HepG2 (cell line): Measurements from ENCODE around the gene DUT. TPM values are rescaled to one million over a fixed set of nuclear protein-coding genes. Genes with fewer than 3 reads are reported as not detected.

Experiments used
- ATAD3A ChIP-seq: sonication (generic); formaldehyde crosslinking; IDR thresholded peaks from 2 replicates; pipeline ENCODE4 v1.4.0; 2020; ENCODE audit warnings: missing genetic modification reagents
- ATF7 ChIP-seq, 2 experiments: fragments of 450-650 bp in 1 of 2; sonication (generic) in 1 of 2; formaldehyde crosslinking in 1 of 2; IDR thresholded peaks; 2 replicates each; pipeline versions ENCODE4 v1.4.0 to v1.6.1; 2016 to 2020; ENCODE audit warnings: antibody characterized with exemption in 1 of 2, mild to moderate bottlenecking in 1 of 2, missing genetic modification reagents in 1 of 2
- CCDC6 ChIP-seq: sonication (generic); formaldehyde crosslinking; IDR thresholded peaks from 2 replicates; pipeline ENCODE4 v1.8.1; 2022; ENCODE audit warnings: mild to moderate bottlenecking, missing genetic modification reagents, moderate library complexity
- E2F1 ChIP-seq: sonication (generic); formaldehyde crosslinking; IDR thresholded peaks from 2 replicates; pipeline ENCODE4 v1.5.0; 2020; ENCODE audit warnings: missing genetic modification reagents
- FOXK1 ChIP-seq: sonication (generic); formaldehyde crosslinking; IDR thresholded peaks from 2 replicates; pipeline ENCODE4 v1.4.0; 2020; ENCODE audit warnings: low read depth, missing genetic modification reagents, borderline replicate concordance
- FOXO1 ChIP-seq: sonication (generic); formaldehyde crosslinking; IDR thresholded peaks from 2 replicates; pipeline ENCODE4 v1.4.0; 2020; ENCODE audit warnings: missing genetic modification reagents
- ISX ChIP-seq: sonication (generic); formaldehyde crosslinking; conservative IDR thresholded peaks from 2 replicates; pipeline ENCODE4 v1.5.0; 2020; ENCODE audit warnings: missing genetic modification reagents
- JARID2 ChIP-seq: sonication (generic); formaldehyde crosslinking; IDR thresholded peaks from 2 replicates; pipeline ENCODE4 v1.8.1; 2023; ENCODE audit warnings: missing genetic modification reagents, inconsistent platforms; ENCODE audit not compliant: insufficient replicate concordance
- NFYB ChIP-seq: sonication (generic); formaldehyde crosslinking; IDR thresholded peaks from 2 replicates; pipeline ENCODE4 v1.4.0; 2020; ENCODE audit warnings: missing genetic modification reagents
- SAP130 ChIP-seq: IDR thresholded peaks from 2 replicates; pipeline ENCODE4 v1.6.1; 2016; ENCODE audit warnings: low read depth
- SP1 ChIP-seq, 2 experiments: fragments of 450-650 bp in 1 of 2; sonication (generic) in 1 of 2; formaldehyde crosslinking in 1 of 2; IDR thresholded peaks; 2 replicates each; pipeline versions ENCODE4 v1.4.0 to v1.6.1; 2016 to 2020; ENCODE audit warnings: missing genetic modification reagents in 1 of 2
- YY1 ChIP-seq: IDR thresholded peaks from 2 replicates; pipeline ENCODE4 v1.6.1; 2011; ENCODE audit warnings: low read length, low read depth, moderate library complexity, mild to moderate bottlenecking; ENCODE audit not compliant: insufficient read depth, insufficient replicate concordance
- ZNF124 ChIP-seq: sonication (generic); formaldehyde crosslinking; IDR thresholded peaks from 2 replicates; pipeline ENCODE4 v1.4.0; 2020; ENCODE audit warnings: missing genetic modification reagents
- ZNF768 ChIP-seq: sonication (generic); formaldehyde crosslinking; IDR thresholded peaks from 2 replicates; pipeline ENCODE4 v1.4.0; 2020; ENCODE audit warnings: missing genetic modification reagents
- ZNF792 ChIP-seq: IDR thresholded peaks from 2 replicates; pipeline ENCODE4 v1.6.1; 2016
- polyA plus RNA-seq, 8 experiments: library from polyadenylated mRNA; depleted of rRNA in 3 of 8; stranded (reverse) in 7 of 8; unstranded in 1 of 8; fragments of >200 nt; fragmentation: Illumina TruSeq in 4 of 8; extraction: Trizol in 4 of 8; gene quantifications; 2 replicates each; pipeline versions ENCODE4 v1.2.1 to v1.2.3, GENCODE V29; 2011 to 2016; ENCODE audit warnings: low read depth in 4 of 8, missing spikeins in 1 of 8, mixed read lengths in 1 of 8; ENCODE audit not compliant: insufficient read depth in 1 of 8
- total RNA-seq, 5 experiments: library from RNA; depleted of rRNA; stranded (reverse); fragments of >200 nt; fragmentation: Illumina TruSeq; extraction: Trizol; gene quantifications; 2 replicates each; pipeline ENCODE4 v1.2.3, GENCODE V29; 2016; ENCODE audit warnings: low read depth in 1 of 5
- TF ChIP-seq, protein P1 (sequence below): sonication (generic); formaldehyde crosslinking; IDR thresholded peaks from 2 replicates; pipeline ENCODE4 v1.4.0; 2020; ENCODE audit warnings: mild to moderate bottlenecking, missing genetic modification reagents
- TF ChIP-seq, protein P2 (sequence below): sonication (generic); formaldehyde crosslinking; IDR thresholded peaks from 2 replicates; pipeline ENCODE4 v1.9.0; 2021; ENCODE audit warnings: mild to moderate bottlenecking, missing genetic modification reagents
- TF ChIP-seq, protein P3 (sequence below): sonication (generic); formaldehyde crosslinking; IDR thresholded peaks from 2 replicates; pipeline ENCODE4; 2020; ENCODE audit warnings: missing genetic modification reagents, mild to moderate bottlenecking, borderline replicate concordance

Gene DUT
- total and polyA plus RNA-seq, 2 of the 13 experiments (the other 11 are each of a cell fraction or from before 2014, with no cell fraction given): 36.7 to 131 TPM

DNA sequence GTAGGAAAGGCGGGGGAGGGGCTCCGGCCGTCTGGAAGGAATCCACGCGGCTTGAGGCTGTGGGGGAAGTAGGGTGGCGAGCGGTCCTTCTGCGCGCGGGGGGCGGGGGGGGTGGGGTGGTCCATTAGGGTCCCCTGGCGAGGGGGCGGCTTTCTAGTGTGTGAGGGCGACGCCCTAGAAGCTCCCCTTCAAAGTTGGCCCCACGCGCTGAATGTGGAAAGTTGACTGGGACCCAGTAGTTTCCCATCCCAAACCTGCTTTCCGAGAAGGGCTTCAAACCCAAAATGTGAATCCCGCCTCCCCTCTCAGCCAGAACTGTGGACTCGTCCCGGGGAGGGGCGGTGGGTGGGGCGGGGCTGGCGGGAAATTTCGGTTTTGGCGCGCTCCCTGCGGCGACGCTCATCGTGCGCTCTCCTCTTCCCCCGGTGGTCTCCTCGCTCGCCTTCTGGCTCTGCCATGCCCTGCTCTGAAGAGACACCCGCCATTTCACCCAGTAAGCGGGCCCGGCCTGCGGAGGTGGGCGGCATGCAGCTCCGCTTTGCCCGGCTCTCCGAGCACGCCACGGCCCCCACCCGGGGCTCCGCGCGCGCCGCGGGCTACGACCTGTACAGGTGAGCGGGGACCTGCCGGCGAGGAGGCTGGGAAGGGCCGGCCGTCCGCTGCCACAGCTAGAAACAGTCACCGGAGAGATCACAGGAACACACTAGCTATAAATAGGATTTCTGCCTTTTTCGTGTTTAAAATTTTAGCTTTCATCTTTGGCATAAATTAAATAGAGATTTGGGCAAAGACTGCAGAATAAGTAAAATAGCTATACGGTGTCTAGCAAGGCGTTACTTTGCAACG lies 790 bp downstream of the DUT start (continued):
- TF ChIP-seq ATAD3A (no peak), ZNF768 (CRISPR knock-in tag) (peak; percentile 29; the same call in 1 of the 2 replicates), SP1 (IDR thresholded peaks at IDR 0.05) (no peak), SP1 (CRISPR knock-in tag; IDR thresholded peaks at IDR 0.05) (peak; percentile 58; the same call in 1 of the 2 replicates), JARID2 (CRISPR knock-in tag) (no peak), ZNF124 (CRISPR knock-in tag) (no peak), ZNF792 (0 out of 2 replicates have a peak, but pooled peaks have one; percentile 17), SAP130 (peak; percentile 81), E2F1 (peak; percentile 90), FOXO1 (CRISPR knock-in tag) (no peak), ATF7 (IDR thresholded peaks at IDR 0.05) (0 out of 2 replicates have a peak, but pooled peaks have one; percentile 3), ATF7 (CRISPR knock-in tag; IDR thresholded peaks at IDR 0.05) (no peak), FOXK1 (no peak), CCDC6 (CRISPR knock-in tag) (no peak), NFYB (CRISPR knock-in tag) (no peak), ISX (CRISPR knock-in tag) (no peak), YY1 (no peak)
- TF ChIP-seq, protein P1, sequence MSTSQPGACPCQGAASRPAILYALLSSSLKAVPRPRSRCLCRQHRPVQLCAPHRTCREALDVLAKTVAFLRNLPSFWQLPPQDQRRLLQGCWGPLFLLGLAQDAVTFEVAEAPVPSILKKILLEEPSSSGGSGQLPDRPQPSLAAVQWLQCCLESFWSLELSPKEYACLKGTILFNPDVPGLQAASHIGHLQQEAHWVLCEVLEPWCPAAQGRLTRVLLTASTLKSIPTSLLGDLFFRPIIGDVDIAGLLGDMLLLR: peak; percentile 34; the same call in 1 of the 2 replicates
- TF ChIP-seq, protein P2, sequence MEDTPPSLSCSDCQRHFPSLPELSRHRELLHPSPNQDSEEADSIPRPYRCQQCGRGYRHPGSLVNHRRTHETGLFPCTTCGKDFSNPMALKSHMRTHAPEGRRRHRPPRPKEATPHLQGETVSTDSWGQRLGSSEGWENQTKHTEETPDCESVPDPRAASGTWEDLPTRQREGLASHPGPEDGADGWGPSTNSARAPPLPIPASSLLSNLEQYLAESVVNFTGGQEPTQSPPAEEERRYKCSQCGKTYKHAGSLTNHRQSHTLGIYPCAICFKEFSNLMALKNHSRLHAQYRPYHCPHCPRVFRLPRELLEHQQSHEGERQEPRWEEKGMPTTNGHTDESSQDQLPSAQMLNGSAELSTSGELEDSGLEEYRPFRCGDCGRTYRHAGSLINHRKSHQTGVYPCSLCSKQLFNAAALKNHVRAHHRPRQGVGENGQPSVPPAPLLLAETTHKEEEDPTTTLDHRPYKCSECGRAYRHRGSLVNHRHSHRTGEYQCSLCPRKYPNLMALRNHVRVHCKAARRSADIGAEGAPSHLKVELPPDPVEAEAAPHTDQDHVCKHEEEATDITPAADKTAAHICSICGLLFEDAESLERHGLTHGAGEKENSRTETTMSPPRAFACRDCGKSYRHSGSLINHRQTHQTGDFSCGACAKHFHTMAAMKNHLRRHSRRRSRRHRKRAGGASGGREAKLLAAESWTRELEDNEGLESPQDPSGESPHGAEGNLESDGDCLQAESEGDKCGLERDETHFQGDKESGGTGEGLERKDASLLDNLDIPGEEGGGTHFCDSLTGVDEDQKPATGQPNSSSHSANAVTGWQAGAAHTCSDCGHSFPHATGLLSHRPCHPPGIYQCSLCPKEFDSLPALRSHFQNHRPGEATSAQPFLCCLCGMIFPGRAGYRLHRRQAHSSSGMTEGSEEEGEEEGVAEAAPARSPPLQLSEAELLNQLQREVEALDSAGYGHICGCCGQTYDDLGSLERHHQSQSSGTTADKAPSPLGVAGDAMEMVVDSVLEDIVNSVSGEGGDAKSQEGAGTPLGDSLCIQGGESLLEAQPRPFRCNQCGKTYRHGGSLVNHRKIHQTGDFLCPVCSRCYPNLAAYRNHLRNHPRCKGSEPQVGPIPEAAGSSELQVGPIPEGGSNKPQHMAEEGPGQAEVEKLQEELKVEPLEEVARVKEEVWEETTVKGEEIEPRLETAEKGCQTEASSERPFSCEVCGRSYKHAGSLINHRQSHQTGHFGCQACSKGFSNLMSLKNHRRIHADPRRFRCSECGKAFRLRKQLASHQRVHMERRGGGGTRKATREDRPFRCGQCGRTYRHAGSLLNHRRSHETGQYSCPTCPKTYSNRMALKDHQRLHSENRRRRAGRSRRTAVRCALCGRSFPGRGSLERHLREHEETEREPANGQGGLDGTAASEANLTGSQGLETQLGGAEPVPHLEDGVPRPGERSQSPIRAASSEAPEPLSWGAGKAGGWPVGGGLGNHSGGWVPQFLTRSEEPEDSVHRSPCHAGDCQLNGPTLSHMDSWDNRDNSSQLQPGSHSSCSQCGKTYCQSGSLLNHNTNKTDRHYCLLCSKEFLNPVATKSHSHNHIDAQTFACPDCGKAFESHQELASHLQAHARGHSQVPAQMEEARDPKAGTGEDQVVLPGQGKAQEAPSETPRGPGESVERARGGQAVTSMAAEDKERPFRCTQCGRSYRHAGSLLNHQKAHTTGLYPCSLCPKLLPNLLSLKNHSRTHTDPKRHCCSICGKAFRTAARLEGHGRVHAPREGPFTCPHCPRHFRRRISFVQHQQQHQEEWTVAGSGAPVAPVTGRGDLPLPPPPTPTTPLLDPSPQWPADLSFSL: no peak
- TF ChIP-seq, protein P3, sequence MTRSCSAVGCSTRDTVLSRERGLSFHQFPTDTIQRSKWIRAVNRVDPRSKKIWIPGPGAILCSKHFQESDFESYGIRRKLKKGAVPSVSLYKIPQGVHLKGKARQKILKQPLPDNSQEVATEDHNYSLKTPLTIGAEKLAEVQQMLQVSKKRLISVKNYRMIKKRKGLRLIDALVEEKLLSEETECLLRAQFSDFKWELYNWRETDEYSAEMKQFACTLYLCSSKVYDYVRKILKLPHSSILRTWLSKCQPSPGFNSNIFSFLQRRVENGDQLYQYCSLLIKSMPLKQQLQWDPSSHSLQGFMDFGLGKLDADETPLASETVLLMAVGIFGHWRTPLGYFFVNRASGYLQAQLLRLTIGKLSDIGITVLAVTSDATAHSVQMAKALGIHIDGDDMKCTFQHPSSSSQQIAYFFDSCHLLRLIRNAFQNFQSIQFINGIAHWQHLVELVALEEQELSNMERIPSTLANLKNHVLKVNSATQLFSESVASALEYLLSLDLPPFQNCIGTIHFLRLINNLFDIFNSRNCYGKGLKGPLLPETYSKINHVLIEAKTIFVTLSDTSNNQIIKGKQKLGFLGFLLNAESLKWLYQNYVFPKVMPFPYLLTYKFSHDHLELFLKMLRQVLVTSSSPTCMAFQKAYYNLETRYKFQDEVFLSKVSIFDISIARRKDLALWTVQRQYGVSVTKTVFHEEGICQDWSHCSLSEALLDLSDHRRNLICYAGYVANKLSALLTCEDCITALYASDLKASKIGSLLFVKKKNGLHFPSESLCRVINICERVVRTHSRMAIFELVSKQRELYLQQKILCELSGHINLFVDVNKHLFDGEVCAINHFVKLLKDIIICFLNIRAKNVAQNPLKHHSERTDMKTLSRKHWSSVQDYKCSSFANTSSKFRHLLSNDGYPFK (CRISPR knock-in tag): no peak
